ENCODE measurements around the gene DCAF15.

The DCAF15 gene

GRCh38 chr19:13975870-13976269 lies 23.6 kb downstream of the DCAF15 start:
- peaks cover 23 to 32% (median 29%) of the 10 kb centered on the region in 10 experiments for H3K4me1 ChIP-seq
- H3K36me3 ChIP-seq: peaks cover 4 to 74% (median 45%) of the 10 kb centered on the region in 11 experiments; a peak in 19 of 22 replicates

GRCh38 chr19:13976446-13976845 lies 24.1 kb downstream of the DCAF15 start:
- Histone ChIP-seq H3K4me2 (no peak overlapping the region), H3K27ac (no peak overlapping the region), H3K9ac (no peak overlapping the region), H3K4me1 (peaks cover 29 to 38% (median 35%) of the 10 kb centered on the region in 10 experiments), H3K27me3 (peaks cover 12 to 28% (median 21%) of the 10 kb centered on the region in 11 experiments; a peak in 21 of 22 replicates), H3K9me3 (replicated peaks in 1 of 11) (no peaks in the 10 kb centered on the region), H3K36me3 (peaks cover 4 to 69% (median 39%) of the 10 kb centered on the region in 11 experiments; a peak in 19 of 22 replicates), H4K20me1 (peaks cover 0 to 8% (median 0%) of the 10 kb centered on the region in 11 experiments; a peak in 2 of 22 replicates), H3K4me3 (no peak overlapping the region)
- TF ChIP-seq Cebpa-rat (IDR thresholded peaks at IDR 0.05): no peak

More at GRCh38 chr19:13975870-13976269, 23.6 kb downstream of the DCAF15 start:
- H3K9me3 ChIP-seq (replicated peaks in 1 of 11): no peaks in the 10 kb centered on the region
- TF ChIP-seq Cebpa-rat (IDR thresholded peaks at IDR 0.05): no peak
- no peak overlapping the region for H3K27ac ChIP-seq
- no peak overlapping the region for H3K4me2 ChIP-seq
- H3K4me3 ChIP-seq: no peak overlapping the region
- H4K20me1 ChIP-seq: peaks cover 0 to 8% (median 0%) of the 10 kb centered on the region in 11 experiments; a peak in 2 of 22 replicates
- H3K9ac ChIP-seq: no peak overlapping the region
- H3K27me3 ChIP-seq: peaks cover 12 to 27% (median 21%) of the 10 kb centered on the region in 11 experiments; a peak in 21 of 22 replicates

GRCh38 chr19:13977803-13978202 lies 25.5 kb downstream of the DCAF15 start:
- TF ChIP-seq Cebpa-rat (IDR thresholded peaks at IDR 0.05): no peak
- peaks cover 0 to 8% (median 0%) of the 10 kb centered on the region in 11 experiments; a peak in 1 of 22 replicates for H4K20me1 ChIP-seq
- peaks cover 12 to 28% (median 21%) of the 10 kb centered on the region in 11 experiments; a peak in 21 of 22 replicates for H3K27me3 ChIP-seq
- H3K4me2 ChIP-seq: peak overlapping the region in 7 of 11 experiments; percentile 36 to 95 (median 91); a peak in 9 of 22 replicates
- no peak overlapping the region for H3K9ac ChIP-seq
- no peak overlapping the region for H3K4me3 ChIP-seq
- peaks cover 42 to 51% (median 49%) of the 10 kb centered on the region in 10 experiments for H3K4me1 ChIP-seq
- H3K36me3 ChIP-seq: peaks cover 0 to 62% (median 38%) of the 10 kb centered on the region in 11 experiments; a peak in 19 of 22 replicates
- H3K27ac ChIP-seq: no peak overlapping the region
- H3K9me3 ChIP-seq (replicated peaks in 1 of 11): no peaks in the 10 kb centered on the region

GRCh38 chr19:13978351-13979243 lies 26.3 kb downstream of the DCAF15 start:
- Histone ChIP-seq H3K27ac (peak overlapping the region in 10 of 11 experiments; percentile 20 to 57 (median 44); a peak in 18 of 22 replicates), H3K4me2 (peak overlapping the region; percentile 78 to 99 (median 92)), H3K4me1 (peaks cover 50 to 59% (median 56%) of the 10 kb centered on the region in 10 experiments), H3K9me3 (replicated peaks in 1 of 11) (no peaks in the 10 kb centered on the region), H3K27me3 (peaks cover 12 to 28% (median 21%) of the 10 kb centered on the region in 11 experiments; a peak in 21 of 22 replicates), H3K36me3 (peaks cover 0 to 56% (median 32%) of the 10 kb centered on the region in 11 experiments; a peak in 19 of 22 replicates), H3K9ac (peak overlapping the region; percentile 40 to 72 (median 68); a peak in 20 of 22 replicates), H4K20me1 (peaks cover 0 to 8% (median 0%) of the 10 kb centered on the region in 11 experiments; a peak in 1 of 22 replicates), H3K4me3 (peak overlapping the region; percentile 25 to 61 (median 46); a peak in 17 of 20 replicates)
- no peak for TF ChIP-seq Cebpa-rat (IDR thresholded peaks at IDR 0.05)

- H3K9me3 ChIP-seq (replicated peaks in 1 of 11): no peaks in the 10 kb centered on the region
- peak overlapping the region in 10 of 11 experiments; percentile 20 to 57 (median 44); a peak in 16 of 22 replicates for H3K27ac ChIP-seq
- TF ChIP-seq Cebpa-rat (IDR thresholded peaks at IDR 0.05): no peak
- H3K9ac ChIP-seq: peak overlapping the region; percentile 40 to 72 (median 68); a peak in 20 of 22 replicates
- peaks cover 56 to 65% (median 62%) of the 10 kb centered on the region in 10 experiments for H3K4me1 ChIP-seq
- H3K4me3 ChIP-seq: peak overlapping the region; percentile 25 to 61 (median 46); a peak in 17 of 20 replicates
- H3K36me3 ChIP-seq: peaks cover 0 to 50% (median 26%) of the 10 kb centered on the region in 11 experiments; a peak in 18 of 22 replicates
- H4K20me1 ChIP-seq: peaks cover 0 to 8% (median 0%) of the 10 kb centered on the region in 11 experiments; a peak in 1 of 22 replicates
- peaks cover 12 to 28% (median 21%) of the 10 kb centered on the region in 11 experiments; a peak in 21 of 22 replicates for H3K27me3 ChIP-seq
- H3K4me2 ChIP-seq: peak overlapping the region; percentile 78 to 99 (median 92)
Observed at GRCh38 chr19:13979244-13979615, 26.9 kb downstream of the DCAF15 start.

GRCh38 chr19:13979686-13980085 lies 27.4 kb downstream of the DCAF15 start:
- no peak for TF ChIP-seq Cebpa-rat (IDR thresholded peaks at IDR 0.05)
- H3K4me2 ChIP-seq: peak overlapping the region; percentile 78 to 99 (median 92)
- no peaks in the 10 kb centered on the region for H3K9me3 ChIP-seq (replicated peaks in 1 of 11)
- H3K27ac ChIP-seq: peak overlapping the region in 1 of 11 experiments; percentile 57; a peak in 1 of 22 replicates
- H4K20me1 ChIP-seq: peaks cover 0 to 8% (median 0%) of the 10 kb centered on the region in 11 experiments; a peak in 1 of 22 replicates
- H3K9ac ChIP-seq: peak overlapping the region; percentile 40 to 72 (median 68); a peak in 16 of 22 replicates
- peak overlapping the region in 5 of 10 experiments; percentile 45 to 61 (median 50); a peak in 7 of 20 replicates for H3K4me3 ChIP-seq
- peaks cover 12 to 28% (median 21%) of the 10 kb centered on the region in 11 experiments; a peak in 21 of 22 replicates for H3K27me3 ChIP-seq
- peaks cover 0 to 46% (median 22%) of the 10 kb centered on the region in 11 experiments; a peak in 17 of 22 replicates for H3K36me3 ChIP-seq
- peaks cover 60 to 69% (median 67%) of the 10 kb centered on the region in 10 experiments for H3K4me1 ChIP-seq

- no peak for TF ChIP-seq Cebpa-rat (IDR thresholded peaks at IDR 0.05)
- H3K36me3 ChIP-seq: peaks cover 0 to 41% (median 22%) of the 10 kb centered on the region in 11 experiments; a peak in 16 of 22 replicates
Observed at GRCh38 chr19:13980340-13980739, 28.0 kb downstream of the DCAF15 start.

GRCh38 chr19:13981021-13981420 lies 28.7 kb downstream of the DCAF15 start:
- peak overlapping the region; percentile 88 to 99 (median 92) for H3K4me2 ChIP-seq
- peak overlapping the region in 10 of 11 experiments; percentile 29 to 62 (median 50); a peak in 14 of 22 replicates for H3K9ac ChIP-seq
- H3K27ac ChIP-seq: peak overlapping the region in 10 of 11 experiments; percentile 9 to 71 (median 58); a peak in 16 of 22 replicates
- H3K4me1 ChIP-seq: peaks cover 74 to 83% (median 80%) of the 10 kb centered on the region in 10 experiments
- no peak for TF ChIP-seq Cebpa-rat (IDR thresholded peaks at IDR 0.05)
- H3K9me3 ChIP-seq (replicated peaks in 1 of 11): no peaks in the 10 kb centered on the region
- no peak overlapping the region for H3K4me3 ChIP-seq
- H4K20me1 ChIP-seq: peaks cover 0 to 2% (median 0%) of the 10 kb centered on the region in 11 experiments; a peak in 1 of 22 replicates
- peaks cover 0 to 35% (median 17%) of the 10 kb centered on the region in 11 experiments; a peak in 14 of 22 replicates for H3K36me3 ChIP-seq
- peaks cover 12 to 28% (median 21%) of the 10 kb centered on the region in 11 experiments; a peak in 21 of 22 replicates for H3K27me3 ChIP-seq

More at GRCh38 chr19:13980340-13980739, 28.0 kb downstream of the DCAF15 start:
- Histone ChIP-seq H3K9me3 (replicated peaks in 1 of 11) (no peaks in the 10 kb centered on the region), H3K9ac (peak overlapping the region in 6 of 11 experiments; percentile 8 to 72 (median 64); a peak in 4 of 22 replicates), H3K27ac (peak overlapping the region in 1 of 11 experiments; percentile 59; a peak in 2 of 22 replicates), H3K4me1 (peaks cover 67 to 76% (median 73%) of the 10 kb centered on the region in 10 experiments), H3K4me3 (no peak overlapping the region), H3K27me3 (peaks cover 12 to 28% (median 21%) of the 10 kb centered on the region in 11 experiments; a peak in 21 of 22 replicates), H4K20me1 (peaks cover 0 to 8% (median 0%) of the 10 kb centered on the region in 11 experiments; a peak in 1 of 22 replicates), H3K4me2 (peak overlapping the region; percentile 78 to 99 (median 92))

All from BLaER1 treated with 17β-estradiol and CSF1 and Interleukin-3, amounts not matched to agents 10 nM and 100 nM (cell line).